Effector memory CD8-positive, alpha-beta T cell (primary cell): Measurements from ENCODE around the gene IBA57.

Experiments
- ATAC-seq: fragments of 150-1000 bp; cut with Tn5 transposase; replicated peaks from 2 replicates; pipeline ENCODE4 v1.10.0; 2021; ENCODE audit warnings: mild to moderate bottlenecking, moderate library complexity
- DNase-seq, 3 experiments: peaks; one replicate each; pipeline ENCODE4 v3.0.0; 2021
- H3K27ac Mint-ChIP-seq, 2 donors: one replicate each; pipeline ENCODE4 v1.8.0; 2022; ENCODE audit warnings: mild to moderate bottlenecking in 2 of 2, mixed read lengths in 2 of 2, moderate library complexity in 2 of 2
- H3K27me3 Mint-ChIP-seq, 2 donors: one replicate each; pipeline ENCODE4 v1.8.0; 2022; ENCODE audit warnings: mixed read lengths in 2 of 2
- H3K36me3 Mint-ChIP-seq: one replicate; pipeline ENCODE4 v1.8.0; 2022; ENCODE audit warnings: mild to moderate bottlenecking, moderate library complexity, mixed read lengths; ENCODE audit not compliant: insufficient read depth
- H3K4me1 Mint-ChIP-seq, 2 donors: one replicate each; pipeline ENCODE4 v1.8.0; 2022; ENCODE audit warnings: low read depth in 2 of 2, mixed read lengths in 2 of 2
- H3K4me3 Mint-ChIP-seq, 2 donors: one replicate each; pipeline ENCODE4 v1.8.0; 2022; ENCODE audit warnings: mild to moderate bottlenecking in 2 of 2, mixed read lengths in 2 of 2, moderate library complexity in 2 of 2
- H3K9me3 Mint-ChIP-seq, 2 donors: one replicate each; pipeline ENCODE4 v1.8.0; 2022; ENCODE audit warnings: mixed read lengths in 2 of 2

IBA57 gene

GRCh38 chr1:228140724-228141225 is 24.8 kb upstream of the IBA57 start:
- H3K4me3 Mint-ChIP-seq, result peak overlapping the region; percentile 95 to 97
- no peaks in the 10 kb centered on the region for H3K9me3 Mint-ChIP-seq
- H3K4me1 Mint-ChIP-seq, result peaks cover 52 to 55% of the 10 kb centered on the region in 2 donors
- peaks cover 33% of the 10 kb centered on the region for H3K36me3 Mint-ChIP-seq
- DNase-seq (no peak), ATAC-seq (no peak)
- H3K27ac Mint-ChIP-seq, result peak overlapping the region; percentile 95 to 98
- H3K27me3 Mint-ChIP-seq, result no peaks in the 10 kb centered on the region

- Mint-ChIP-seq H3K27me3 (no peaks in the 10 kb centered on the region), H3K27ac (peak overlapping the region; percentile 95 to 98), H3K36me3 (peaks cover 38% of the 10 kb centered on the region), H3K9me3 (no peaks in the 10 kb centered on the region), H3K4me1 (peaks cover 46 to 50% of the 10 kb centered on the region in 2 donors), H3K4me3 (peak overlapping the region; percentile 95 to 97)
- no peak for DNase-seq
- no peak for ATAC-seq
These were observed 24.2 kb upstream of the IBA57 start for GRCh38 chr1:228141226-228142044.

GRCh38 chr1:228142155-228142691 is 23.4 kb upstream of the IBA57 start:
- peaks cover 38 to 43% of the 10 kb centered on the region in 2 donors for H3K4me1 Mint-ChIP-seq
- H3K27me3 Mint-ChIP-seq, result no peaks in the 10 kb centered on the region
- H3K27ac Mint-ChIP-seq, result peak overlapping the region; percentile 77 to 98
- H3K4me3 Mint-ChIP-seq, result peak overlapping the region; percentile 95 to 97
- DNase-seq (no peak), ATAC-seq (no peak)
- H3K9me3 Mint-ChIP-seq, result no peaks in the 10 kb centered on the region
- peaks cover 39% of the 10 kb centered on the region for H3K36me3 Mint-ChIP-seq

- Mint-ChIP-seq H3K27ac (peak overlapping the region; percentile 77 to 98), H3K4me3 (peak overlapping the region; percentile 95 to 97), H3K4me1 (peaks cover 34 to 40% of the 10 kb centered on the region in 2 donors), H3K9me3 (no peaks in the 10 kb centered on the region), H3K27me3 (no peaks in the 10 kb centered on the region), H3K36me3 (peaks cover 44% of the 10 kb centered on the region)
- ATAC-seq (no peak), DNase-seq (no peak)
These were observed 22.9 kb upstream of the IBA57 start for GRCh38 chr1:228142701-228143136.

- peak overlapping the region; percentile 95 to 97 for H3K4me3 Mint-ChIP-seq
- no peak for ATAC-seq
- H3K4me1 Mint-ChIP-seq, result peaks cover 31 to 40% of the 10 kb centered on the region in 2 donors
- peak overlapping the region; percentile 77 to 98 for H3K27ac Mint-ChIP-seq
- no peak for DNase-seq
- no peaks in the 10 kb centered on the region for H3K9me3 Mint-ChIP-seq
- peaks cover 48% of the 10 kb centered on the region for H3K36me3 Mint-ChIP-seq
- H3K27me3 Mint-ChIP-seq, result no peaks in the 10 kb centered on the region
These were observed 22.0 kb upstream of the IBA57 start for GRCh38 chr1:228143480-228144192.

- peaks cover 53% of the 10 kb centered on the region for H3K36me3 Mint-ChIP-seq
- H3K9me3 Mint-ChIP-seq, result no peaks in the 10 kb centered on the region
- no peak for DNase-seq
- no peak for ATAC-seq
- H3K4me1 Mint-ChIP-seq, result peaks cover 31 to 40% of the 10 kb centered on the region in 2 donors
- H3K27me3 Mint-ChIP-seq, result no peaks in the 10 kb centered on the region
- peak overlapping the region; percentile 95 to 97 for H3K4me3 Mint-ChIP-seq
- peak overlapping the region; percentile 77 to 98 for H3K27ac Mint-ChIP-seq
These were observed 21.2 kb upstream of the IBA57 start for GRCh38 chr1:228144193-228144992.

GRCh38 chr1:228144993-228145343 is 20.6 kb upstream of the IBA57 start:
- peak overlapping the region in 1 of 2 donors; percentile 21 for H3K4me3 Mint-ChIP-seq

GRCh38 chr1:228145463-228146416 is 19.9 kb upstream of the IBA57 start:
- no peaks in the 10 kb centered on the region for H3K9me3 Mint-ChIP-seq
- DNase-seq, result no peak
- peaks cover 52% of the 10 kb centered on the region for H3K36me3 Mint-ChIP-seq
- peaks cover 31 to 40% of the 10 kb centered on the region in 2 donors for H3K4me1 Mint-ChIP-seq
- H3K27ac Mint-ChIP-seq, result no peak overlapping the region
- H3K4me3 Mint-ChIP-seq, result no peak overlapping the region
- no peaks in the 10 kb centered on the region for H3K27me3 Mint-ChIP-seq
- no peak for ATAC-seq

More at GRCh38 chr1:228144993-228145343, 20.6 kb upstream of the IBA57 start:
- Mint-ChIP-seq H3K27me3 (no peaks in the 10 kb centered on the region), H3K4me1 (peaks cover 31 to 40% of the 10 kb centered on the region in 2 donors), H3K9me3 (no peaks in the 10 kb centered on the region), H3K27ac (peak overlapping the region; percentile 41 to 77), H3K36me3 (peaks cover 52% of the 10 kb centered on the region)
- no peak for DNase-seq
- ATAC-seq, result no peak

GRCh38 chr1:228146417-228147150 is 19.0 kb upstream of the IBA57 start:
- Mint-ChIP-seq H3K4me3 (no peak overlapping the region), H3K9me3 (no peaks in the 10 kb centered on the region), H3K36me3 (peaks cover 49% of the 10 kb centered on the region), H3K27me3 (no peaks in the 10 kb centered on the region), H3K4me1 (peaks cover 25 to 35% of the 10 kb centered on the region in 2 donors), H3K27ac (no peak overlapping the region)
- no peak for ATAC-seq
- DNase-seq, result no peak

GRCh38 chr1:228147151-228147693 is 18.4 kb upstream of the IBA57 start:
- H3K36me3 Mint-ChIP-seq, result peaks cover 44% of the 10 kb centered on the region
- H3K27me3 Mint-ChIP-seq, result no peaks in the 10 kb centered on the region
- DNase-seq (no peak), ATAC-seq (no peak)
- H3K27ac Mint-ChIP-seq, result no peak overlapping the region
- peaks cover 21 to 30% of the 10 kb centered on the region in 2 donors for H3K4me1 Mint-ChIP-seq
- no peak overlapping the region for H3K4me3 Mint-ChIP-seq
- no peaks in the 10 kb centered on the region for H3K9me3 Mint-ChIP-seq

GRCh38 chr1:228147768-228148167 is 17.8 kb upstream of the IBA57 start:
- Mint-ChIP-seq H3K27ac (peak overlapping the region; percentile 23 to 28), H3K4me1 (peaks cover 19 to 26% of the 10 kb centered on the region in 2 donors), H3K4me3 (no peak overlapping the region), H3K27me3 (no peaks in the 10 kb centered on the region), H3K36me3 (peaks cover 42% of the 10 kb centered on the region), H3K9me3 (no peaks in the 10 kb centered on the region)
- ATAC-seq (no peak), DNase-seq (no peak)
